ENCODE measurements around the gene PPP1R12A.

DNA sequence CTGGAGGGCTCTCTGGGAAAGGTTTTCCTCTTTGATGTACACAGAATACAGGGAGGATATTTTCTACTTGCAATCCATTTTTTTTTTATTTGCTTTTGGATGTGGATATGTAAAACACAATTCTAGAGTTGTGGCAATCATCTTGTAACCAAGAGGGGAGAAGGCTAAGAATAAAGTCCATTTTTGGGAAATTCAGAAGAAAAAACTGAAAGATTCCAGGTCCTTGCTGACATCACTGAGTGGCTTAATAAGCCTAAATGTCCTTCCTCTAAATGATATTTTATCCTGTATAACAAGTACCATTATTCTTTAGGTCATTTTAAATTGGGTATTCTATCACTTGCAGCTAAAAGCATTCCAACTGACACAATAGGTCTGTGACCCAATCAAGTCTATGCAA lies 64.0 kb downstream of the PPP1R12A start:
- TF ChIP-seq, protein P1, sequence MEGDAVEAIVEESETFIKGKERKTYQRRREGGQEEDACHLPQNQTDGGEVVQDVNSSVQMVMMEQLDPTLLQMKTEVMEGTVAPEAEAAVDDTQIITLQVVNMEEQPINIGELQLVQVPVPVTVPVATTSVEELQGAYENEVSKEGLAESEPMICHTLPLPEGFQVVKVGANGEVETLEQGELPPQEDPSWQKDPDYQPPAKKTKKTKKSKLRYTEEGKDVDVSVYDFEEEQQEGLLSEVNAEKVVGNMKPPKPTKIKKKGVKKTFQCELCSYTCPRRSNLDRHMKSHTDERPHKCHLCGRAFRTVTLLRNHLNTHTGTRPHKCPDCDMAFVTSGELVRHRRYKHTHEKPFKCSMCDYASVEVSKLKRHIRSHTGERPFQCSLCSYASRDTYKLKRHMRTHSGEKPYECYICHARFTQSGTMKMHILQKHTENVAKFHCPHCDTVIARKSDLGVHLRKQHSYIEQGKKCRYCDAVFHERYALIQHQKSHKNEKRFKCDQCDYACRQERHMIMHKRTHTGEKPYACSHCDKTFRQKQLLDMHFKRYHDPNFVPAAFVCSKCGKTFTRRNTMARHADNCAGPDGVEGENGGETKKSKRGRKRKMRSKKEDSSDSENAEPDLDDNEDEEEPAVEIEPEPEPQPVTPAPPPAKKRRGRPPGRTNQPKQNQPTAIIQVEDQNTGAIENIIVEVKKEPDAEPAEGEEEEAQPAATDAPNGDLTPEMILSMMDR (IDR thresholded peaks at IDR 0.05): no peak
- TF ChIP-seq POLR2A (IDR thresholded peaks at IDR 0.05): no peak
